HepG2 (cell line): ENCODE results near the gene NEDD8. TPM values are rescaled to one million over a fixed set of nuclear protein-coding genes. Genes with fewer than 3 reads are reported as not detected.

ENCODE experiments used
- POLR2A ChIP-seq, 2 experiments: IDR thresholded peaks; 2 replicates each; pipeline ENCODE4 v1.6.1; 2011; ENCODE audit warnings: low read depth in 2 of 2, low read length in 2 of 2, mild to moderate bottlenecking in 1 of 2, moderate library complexity in 1 of 2; ENCODE audit not compliant: insufficient read depth in 1 of 2
- ZNF205 ChIP-seq: IDR thresholded peaks from 2 replicates; pipeline ENCODE4 v1.6.1; 2018; ENCODE audit warnings: missing biosample characterization, missing genetic modification reagents
- ZNF367 ChIP-seq: sonication (generic); formaldehyde crosslinking; IDR thresholded peaks from 2 replicates; pipeline ENCODE4 v1.4.0; 2020; ENCODE audit warnings: missing genetic modification reagents, borderline replicate concordance
- ZNF605 ChIP-seq: sonication (generic); formaldehyde crosslinking; IDR thresholded peaks from 2 replicates; pipeline ENCODE4 v1.8.0; 2022; ENCODE audit warnings: mild to moderate bottlenecking, missing genetic modification reagents
- ZNF7 ChIP-seq: IDR thresholded peaks from 2 replicates; pipeline ENCODE4 v1.6.1; 2016; ENCODE audit warnings: missing biosample characterization, missing genetic modification reagents
- ZNF850 ChIP-seq: sonication (generic); formaldehyde crosslinking; conservative IDR thresholded peaks from 2 replicates; pipeline ENCODE4 v1.9.0; 2021; ENCODE audit warnings: mild to moderate bottlenecking, missing genetic modification reagents
- polyA plus RNA-seq, 8 experiments: library from polyadenylated mRNA; depleted of rRNA in 3 of 8; stranded (reverse) in 7 of 8; unstranded in 1 of 8; fragments of >200 nt; fragmentation: Illumina TruSeq in 4 of 8; extraction: Trizol in 4 of 8; gene quantifications; 2 replicates each; pipeline versions ENCODE4 v1.2.1 to v1.2.3, GENCODE V29; 2011 to 2016; ENCODE audit warnings: low read depth in 4 of 8, missing spikeins in 1 of 8, mixed read lengths in 1 of 8; ENCODE audit not compliant: insufficient read depth in 1 of 8
- total RNA-seq, 5 experiments: library from RNA; depleted of rRNA; stranded (reverse); fragments of >200 nt; fragmentation: Illumina TruSeq; extraction: Trizol; gene quantifications; 2 replicates each; pipeline ENCODE4 v1.2.3, GENCODE V29; 2016; ENCODE audit warnings: low read depth in 1 of 5
- TF ChIP-seq, protein P1 (sequence below): sonication (generic); formaldehyde crosslinking; IDR thresholded peaks from 2 replicates; pipeline ENCODE4 v1.5.0; 2020; ENCODE audit warnings: mild to moderate bottlenecking, missing genetic modification reagents
- TF ChIP-seq, protein P2 (sequence below): sonication (generic); formaldehyde crosslinking; IDR thresholded peaks from 2 replicates; pipeline ENCODE4 v1.9.0; 2021; ENCODE audit warnings: missing genetic modification reagents, borderline replicate concordance
- TF ChIP-seq, protein P3 (sequence below): sonication (generic); formaldehyde crosslinking; IDR thresholded peaks from 2 replicates; pipeline ENCODE4 v1.4.0; 2020; ENCODE audit warnings: missing genetic modification reagents
- TF ChIP-seq, protein P4 (sequence below): IDR thresholded peaks from 2 replicates; pipeline ENCODE4 v1.6.1; 2016
- TF ChIP-seq, protein P5 (sequence below): sonication (generic); formaldehyde crosslinking; IDR thresholded peaks from 2 replicates; pipeline ENCODE4 v1.5.0; 2020; ENCODE audit warnings: missing genetic modification reagents

NEDD8 gene
- total and polyA plus RNA-seq, 2 of the 13 experiments (the other 11 are each of a cell fraction or from before 2014, with no cell fraction given) = 535 to 713 TPM

DNA sequence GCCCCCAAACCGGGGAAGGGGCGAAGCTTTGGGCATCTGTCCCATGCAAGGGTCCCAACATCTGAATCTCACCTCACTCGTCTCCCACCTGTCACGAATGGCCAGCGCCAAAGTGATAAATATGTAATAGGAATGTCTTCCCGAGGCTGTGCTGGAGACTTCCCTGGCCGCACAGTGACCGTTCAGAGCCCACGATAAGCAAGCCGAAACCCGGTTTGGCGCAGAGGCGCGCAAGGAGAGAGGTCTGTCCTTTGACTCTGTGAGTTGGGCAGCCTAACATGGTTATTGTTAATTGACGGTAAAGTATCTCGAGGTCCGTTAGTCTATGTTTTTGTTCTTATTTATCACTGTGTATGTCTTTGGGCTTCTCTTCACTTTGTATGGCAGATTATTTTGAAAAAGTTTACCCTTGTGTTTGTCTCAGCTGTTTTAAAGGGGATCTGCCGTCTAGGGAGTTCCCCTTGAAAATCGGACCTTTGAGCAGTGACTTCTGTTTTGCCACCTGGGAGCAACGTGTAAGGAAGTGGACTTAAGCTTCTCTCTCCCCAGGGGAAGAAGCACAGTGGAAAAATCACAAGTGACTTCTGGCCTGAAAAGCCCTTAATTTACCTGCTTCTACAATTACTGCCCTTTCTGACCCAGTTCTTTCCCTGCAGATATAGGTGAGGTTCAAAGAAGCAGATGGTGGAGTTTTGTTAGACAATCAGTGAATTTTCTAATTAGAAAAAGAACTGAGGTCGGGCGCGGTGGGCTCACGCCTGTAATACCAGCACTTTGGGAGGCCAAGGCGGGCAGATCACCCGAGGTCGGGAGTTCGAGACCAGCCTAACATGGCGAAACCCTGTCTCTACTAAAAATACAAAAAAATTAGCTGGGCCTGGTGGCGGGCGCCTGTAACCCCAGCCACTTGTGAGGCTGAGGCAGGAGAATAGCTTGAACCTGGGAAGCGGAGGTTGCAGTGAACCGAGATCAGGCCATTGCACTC is 35.8 kb downstream of the NEDD8 start (continued):
- TF ChIP-seq, protein P1, sequence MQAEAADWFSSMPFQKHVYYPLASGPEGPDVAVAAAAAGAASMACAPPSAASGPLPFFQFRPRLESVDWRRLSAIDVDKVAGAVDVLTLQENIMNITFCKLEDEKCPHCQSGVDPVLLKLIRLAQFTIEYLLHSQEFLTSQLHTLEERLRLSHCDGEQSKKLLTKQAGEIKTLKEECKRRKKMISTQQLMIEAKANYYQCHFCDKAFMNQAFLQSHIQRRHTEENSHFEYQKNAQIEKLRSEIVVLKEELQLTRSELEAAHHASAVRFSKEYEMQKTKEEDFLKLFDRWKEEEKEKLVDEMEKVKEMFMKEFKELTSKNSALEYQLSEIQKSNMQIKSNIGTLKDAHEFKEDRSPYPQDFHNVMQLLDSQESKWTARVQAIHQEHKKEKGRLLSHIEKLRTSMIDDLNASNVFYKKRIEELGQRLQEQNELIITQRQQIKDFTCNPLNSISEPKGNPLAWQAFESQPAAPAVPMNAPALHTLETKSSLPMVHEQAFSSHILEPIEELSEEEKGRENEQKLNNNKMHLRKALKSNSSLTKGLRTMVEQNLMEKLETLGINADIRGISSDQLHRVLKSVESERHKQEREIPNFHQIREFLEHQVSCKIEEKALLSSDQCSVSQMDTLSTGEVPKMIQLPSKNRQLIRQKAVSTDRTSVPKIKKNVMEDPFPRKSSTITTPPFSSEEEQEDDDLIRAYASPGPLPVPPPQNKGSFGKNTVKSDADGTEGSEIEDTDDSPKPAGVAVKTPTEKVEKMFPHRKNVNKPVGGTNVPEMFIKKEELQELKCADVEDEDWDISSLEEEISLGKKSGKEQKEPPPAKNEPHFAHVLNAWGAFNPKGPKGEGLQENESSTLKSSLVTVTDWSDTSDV (CRISPR knock-in tag) = 0 out of 2 replicates have a peak, but pooled peaks have one; percentile 19
- 0 out of 2 replicates have a peak, but pooled peaks have one; percentile 24 for TF ChIP-seq ZNF605 (CRISPR knock-in tag)
- peak; percentile 13; the same call in 1 of the 2 replicates for TF ChIP-seq ZNF7 (CRISPR knock-in tag)
- TF ChIP-seq, protein P2, sequence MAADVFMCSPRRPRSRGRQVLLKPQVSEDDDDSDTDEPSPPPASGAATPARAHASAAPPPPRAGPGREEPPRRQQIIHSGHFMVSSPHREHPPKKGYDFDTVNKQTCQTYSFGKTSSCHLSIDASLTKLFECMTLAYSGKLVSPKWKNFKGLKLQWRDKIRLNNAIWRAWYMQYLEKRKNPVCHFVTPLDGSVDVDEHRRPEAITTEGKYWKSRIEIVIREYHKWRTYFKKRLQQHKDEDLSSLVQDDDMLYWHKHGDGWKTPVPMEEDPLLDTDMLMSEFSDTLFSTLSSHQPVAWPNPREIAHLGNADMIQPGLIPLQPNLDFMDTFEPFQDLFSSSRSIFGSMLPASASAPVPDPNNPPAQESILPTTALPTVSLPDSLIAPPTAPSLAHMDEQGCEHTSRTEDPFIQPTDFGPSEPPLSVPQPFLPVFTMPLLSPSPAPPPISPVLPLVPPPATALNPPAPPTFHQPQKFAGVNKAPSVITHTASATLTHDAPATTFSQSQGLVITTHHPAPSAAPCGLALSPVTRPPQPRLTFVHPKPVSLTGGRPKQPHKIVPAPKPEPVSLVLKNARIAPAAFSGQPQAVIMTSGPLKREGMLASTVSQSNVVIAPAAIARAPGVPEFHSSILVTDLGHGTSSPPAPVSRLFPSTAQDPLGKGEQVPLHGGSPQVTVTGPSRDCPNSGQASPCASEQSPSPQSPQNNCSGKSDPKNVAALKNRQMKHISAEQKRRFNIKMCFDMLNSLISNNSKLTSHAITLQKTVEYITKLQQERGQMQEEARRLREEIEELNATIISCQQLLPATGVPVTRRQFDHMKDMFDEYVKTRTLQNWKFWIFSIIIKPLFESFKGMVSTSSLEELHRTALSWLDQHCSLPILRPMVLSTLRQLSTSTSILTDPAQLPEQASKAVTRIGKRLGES (CRISPR knock-in tag) = peak; percentile 73; the same call in 1 of the 2 replicates
- no peak for TF ChIP-seq ZNF850 (CRISPR knock-in tag)
- peak; percentile 8; the same call in 1 of the 2 replicates for TF ChIP-seq ZNF205
- peak in 1 of 2 experiments; percentile 43; a peak in 1 of 4 replicates for TF ChIP-seq POLR2A (IDR thresholded peaks at IDR 0.05; ENCODE audit: insufficient read depth in 1 of 2, low read depth in 2 of 2, low read length in 2 of 2)
- TF ChIP-seq, protein P3, sequence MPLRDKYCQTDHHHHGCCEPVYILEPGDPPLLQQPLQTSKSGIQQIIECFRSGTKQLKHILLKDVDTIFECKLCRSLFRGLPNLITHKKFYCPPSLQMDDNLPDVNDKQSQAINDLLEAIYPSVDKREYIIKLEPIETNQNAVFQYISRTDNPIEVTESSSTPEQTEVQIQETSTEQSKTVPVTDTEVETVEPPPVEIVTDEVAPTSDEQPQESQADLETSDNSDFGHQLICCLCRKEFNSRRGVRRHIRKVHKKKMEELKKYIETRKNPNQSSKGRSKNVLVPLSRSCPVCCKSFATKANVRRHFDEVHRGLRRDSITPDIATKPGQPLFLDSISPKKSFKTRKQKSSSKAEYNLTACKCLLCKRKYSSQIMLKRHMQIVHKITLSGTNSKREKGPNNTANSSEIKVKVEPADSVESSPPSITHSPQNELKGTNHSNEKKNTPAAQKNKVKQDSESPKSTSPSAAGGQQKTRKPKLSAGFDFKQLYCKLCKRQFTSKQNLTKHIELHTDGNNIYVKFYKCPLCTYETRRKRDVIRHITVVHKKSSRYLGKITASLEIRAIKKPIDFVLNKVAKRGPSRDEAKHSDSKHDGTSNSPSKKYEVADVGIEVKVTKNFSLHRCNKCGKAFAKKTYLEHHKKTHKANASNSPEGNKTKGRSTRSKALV (CRISPR knock-in tag) = peak; percentile 80; the same call in 1 of the 2 replicates
- TF ChIP-seq, protein P4, sequence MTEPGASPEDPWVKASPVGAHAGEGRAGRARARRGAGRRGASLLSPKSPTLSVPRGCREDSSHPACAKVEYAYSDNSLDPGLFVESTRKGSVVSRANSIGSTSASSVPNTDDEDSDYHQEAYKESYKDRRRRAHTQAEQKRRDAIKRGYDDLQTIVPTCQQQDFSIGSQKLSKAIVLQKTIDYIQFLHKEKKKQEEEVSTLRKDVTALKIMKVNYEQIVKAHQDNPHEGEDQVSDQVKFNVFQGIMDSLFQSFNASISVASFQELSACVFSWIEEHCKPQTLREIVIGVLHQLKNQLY = peak; percentile 22; the same call in 1 of the 2 replicates
- peak; percentile 84 for TF ChIP-seq ZNF367 (CRISPR knock-in tag)
- TF ChIP-seq, protein P5, sequence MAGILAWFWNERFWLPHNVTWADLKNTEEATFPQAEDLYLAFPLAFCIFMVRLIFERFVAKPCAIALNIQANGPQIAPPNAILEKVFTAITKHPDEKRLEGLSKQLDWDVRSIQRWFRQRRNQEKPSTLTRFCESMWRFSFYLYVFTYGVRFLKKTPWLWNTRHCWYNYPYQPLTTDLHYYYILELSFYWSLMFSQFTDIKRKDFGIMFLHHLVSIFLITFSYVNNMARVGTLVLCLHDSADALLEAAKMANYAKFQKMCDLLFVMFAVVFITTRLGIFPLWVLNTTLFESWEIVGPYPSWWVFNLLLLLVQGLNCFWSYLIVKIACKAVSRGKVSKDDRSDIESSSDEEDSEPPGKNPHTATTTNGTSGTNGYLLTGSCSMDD (CRISPR knock-in tag) = 0 out of 2 replicates have a peak, but pooled peaks have one; percentile 3
